AG10803 (cell line): ENCODE data around the gene DOCK4.
A peak's percentile ranks its signal among the peaks of the same experiment; 100 is the strongest.

ENCODE experiments used
- DNase-seq: peaks from one replicate; pipeline ENCODE4 v3.0.0; 2010; ENCODE audit warnings: low read depth
- H3K4me3 ChIP-seq: 2 replicates; pipeline ENCODE4 v1.5.1; 2011; ENCODE audit warnings: mild to moderate bottlenecking, low read length, control low read depth
- TF ChIP-seq, protein P1 (sequence below): conservative IDR thresholded peaks from 2 replicates; pipeline ENCODE4 v1.5.1; 2011; ENCODE audit warnings: mild to moderate bottlenecking, low read length, control low read depth, inconsistent platforms

The DOCK4 gene

GRCh38 chr7:111746950-111747349, 459.2 kb downstream of the DOCK4 start:
- H3K4me3 ChIP-seq: no peak overlapping the region
- TF ChIP-seq, protein P1, sequence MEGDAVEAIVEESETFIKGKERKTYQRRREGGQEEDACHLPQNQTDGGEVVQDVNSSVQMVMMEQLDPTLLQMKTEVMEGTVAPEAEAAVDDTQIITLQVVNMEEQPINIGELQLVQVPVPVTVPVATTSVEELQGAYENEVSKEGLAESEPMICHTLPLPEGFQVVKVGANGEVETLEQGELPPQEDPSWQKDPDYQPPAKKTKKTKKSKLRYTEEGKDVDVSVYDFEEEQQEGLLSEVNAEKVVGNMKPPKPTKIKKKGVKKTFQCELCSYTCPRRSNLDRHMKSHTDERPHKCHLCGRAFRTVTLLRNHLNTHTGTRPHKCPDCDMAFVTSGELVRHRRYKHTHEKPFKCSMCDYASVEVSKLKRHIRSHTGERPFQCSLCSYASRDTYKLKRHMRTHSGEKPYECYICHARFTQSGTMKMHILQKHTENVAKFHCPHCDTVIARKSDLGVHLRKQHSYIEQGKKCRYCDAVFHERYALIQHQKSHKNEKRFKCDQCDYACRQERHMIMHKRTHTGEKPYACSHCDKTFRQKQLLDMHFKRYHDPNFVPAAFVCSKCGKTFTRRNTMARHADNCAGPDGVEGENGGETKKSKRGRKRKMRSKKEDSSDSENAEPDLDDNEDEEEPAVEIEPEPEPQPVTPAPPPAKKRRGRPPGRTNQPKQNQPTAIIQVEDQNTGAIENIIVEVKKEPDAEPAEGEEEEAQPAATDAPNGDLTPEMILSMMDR: no peak
- DNase-seq: no peak

DNA sequence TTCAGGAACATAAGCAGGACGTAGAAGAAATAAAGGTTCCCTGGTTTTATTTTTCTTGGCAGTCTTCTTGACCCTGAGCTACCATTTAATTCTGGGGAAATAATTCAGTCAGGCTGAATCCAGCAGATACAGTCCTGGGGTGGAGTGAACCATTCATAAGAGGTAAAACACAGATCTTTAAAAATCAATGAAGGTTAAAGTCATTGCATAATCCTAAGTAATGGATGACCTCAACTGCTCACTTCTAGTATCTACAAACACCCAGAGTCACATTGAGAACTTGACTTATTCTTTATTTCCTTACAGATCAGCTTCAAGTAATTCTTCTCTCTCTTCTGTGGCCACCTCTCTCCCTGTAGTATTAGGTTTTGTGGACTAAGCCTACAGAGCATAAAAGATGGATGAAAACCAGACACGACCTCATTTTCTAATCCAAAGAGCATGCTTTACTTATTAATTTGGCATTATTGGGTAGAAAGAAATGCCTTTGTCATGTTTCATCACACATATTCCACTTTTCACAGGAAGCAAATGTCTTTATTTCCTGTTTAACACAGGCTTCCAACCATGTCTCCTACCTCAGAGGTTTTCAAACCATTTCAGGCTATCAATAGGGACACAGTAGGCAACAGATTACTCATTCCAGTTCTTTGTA, 461.6 kb downstream of the DOCK4 start:
- H3K4me3 ChIP-seq: no peak overlapping the region
- DNase-seq: peak; percentile 74
- TF ChIP-seq, protein P1: no peak

- TF ChIP-seq, protein P1: no peak
- no peak for DNase-seq
- H3K4me3 ChIP-seq: no peak overlapping the region
Measured at GRCh38 chr7:111743244-111743847, 462.9 kb downstream of the DOCK4 start.

- TF ChIP-seq, protein P1: peak; percentile 79
- no peak overlapping the region for H3K4me3 ChIP-seq
- peak; percentile 70 for DNase-seq
Measured at GRCh38 chr7:111741811-111742240, 464.4 kb downstream of the DOCK4 start.

DNA sequence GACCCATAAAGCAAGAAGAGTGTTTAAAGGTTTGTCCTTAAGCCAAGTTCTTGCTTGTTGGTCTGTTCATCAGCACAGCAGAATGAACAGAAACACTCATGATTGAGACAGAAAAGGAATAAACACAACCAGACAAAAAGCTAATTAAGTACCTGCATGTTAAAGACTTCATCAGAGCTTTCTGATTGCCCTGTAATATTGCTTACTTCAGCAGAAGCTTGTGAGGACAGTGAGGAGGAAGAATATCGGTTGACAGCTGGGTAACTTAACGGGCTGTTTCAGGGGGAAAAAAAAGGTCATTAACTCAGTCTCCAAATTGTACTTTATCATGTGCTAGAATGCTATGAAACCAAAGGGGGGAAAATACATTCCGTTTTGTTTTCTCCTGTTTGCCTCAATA, 465.3 kb downstream of the DOCK4 start:
- no peak overlapping the region for H3K4me3 ChIP-seq
- TF ChIP-seq, protein P1: no peak
- no peak for DNase-seq

DNA sequence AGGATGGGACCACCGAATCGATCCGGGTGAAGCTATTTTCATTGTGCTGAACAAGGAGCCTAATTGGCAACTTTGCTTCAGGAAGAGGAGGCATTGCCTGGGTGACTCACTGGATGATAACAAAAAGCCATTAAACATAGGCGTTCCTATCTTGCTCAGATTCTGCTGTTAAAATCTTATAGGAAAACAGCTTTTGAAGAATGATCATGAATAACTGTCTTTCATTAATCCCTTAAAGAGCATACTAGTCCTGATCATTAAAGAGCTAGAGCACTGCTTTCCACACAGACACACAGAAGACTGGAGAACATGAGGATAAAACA, 469.7 kb downstream of the DOCK4 start:
- TF ChIP-seq, protein P1: no peak
- DNase-seq: no peak
- no peak overlapping the region for H3K4me3 ChIP-seq
